GM13977 (cell line): ENCODE data around the gene CENPU.

Experiments
- DNase-seq: peaks from one replicate; pipeline ENCODE4 v3.0.0; 2012; ENCODE audit warnings: low spot score
- CTCF ChIP-seq: IDR thresholded peaks from 2 replicates; pipeline ENCODE4 v1.5.1; 2012; ENCODE audit warnings: mild to moderate bottlenecking, control low read depth; ENCODE audit not compliant: insufficient read depth; ENCODE audit errors: extremely low read depth, missing control alignments
- in situ Hi-C: fragments of 300-500 bp; cut with MboI; formaldehyde crosslinking; loops from one replicate; pipeline ENCODE4 v1.12.0; 2022; ENCODE audit warnings: low sequenced_read_pairs, low pct_unique_long_range_greater_than_20kb, mixed read lengths, inconsistent platforms; ENCODE audit not compliant: unreplicated experiment

Gene CENPU

GRCh38 chr4:184764601-184765000 is 30.7 kb upstream of the CENPU start:
- in situ Hi-C loops = no loop called here
- TF ChIP-seq CTCF = no peak
- DNase-seq = no peak

- DNase-seq = no peak
- in situ Hi-C loops = no loop called here
- TF ChIP-seq CTCF = no peak
Observed at GRCh38 chr4:184763150-184763780, 29.4 kb upstream of the CENPU start.

- DNase-seq = peak; percentile 41
- in situ Hi-C loops = no loop called here
- TF ChIP-seq CTCF = no peak
Observed at GRCh38 chr4:184762100-184762499, 28.2 kb upstream of the CENPU start.

GRCh38 chr4:184760681-184761080 is 26.8 kb upstream of the CENPU start:
- no peak for DNase-seq
- in situ Hi-C loops = no loop called here
- TF ChIP-seq CTCF = no peak

GRCh38 chr4:184757810-184758209 is 23.9 kb upstream of the CENPU start:
- in situ Hi-C loops = loop anchor here (5.0 kb wide), 1 partner anchor 249 kb away; no protein-coding TSS in a partner anchor
- no peak for DNase-seq
- no peak for TF ChIP-seq CTCF

- in situ Hi-C loops = loop anchor here (5.0 kb wide), 1 partner anchor 251 kb away; no protein-coding TSS in a partner anchor
- no peak for DNase-seq
- TF ChIP-seq CTCF = no peak
Observed at GRCh38 chr4:184756399-184756798, 22.5 kb upstream of the CENPU start.

- in situ Hi-C loops = loop anchor here (5.0 kb wide), 1 partner anchor 252 kb away; no protein-coding TSS in a partner anchor
- TF ChIP-seq CTCF = no peak
- no peak for DNase-seq
Observed at GRCh38 chr4:184755278-184755677, 21.4 kb upstream of the CENPU start.
